A549 treated with DMSO at 1 μM for 4 hours (cell line): Measurements from ENCODE around the gene SEZ6L. TPM values are rescaled to one million over a fixed set of nuclear protein-coding genes. Genes with fewer than 3 reads are reported as not detected.

ENCODE experiments used
- total RNA-seq: library from RNA; stranded (reverse); fragments of 200-300 nt; extraction: Qiagen RNA extraction; gene quantifications from 5 replicates; pipeline ENCODE4 v1.2.3, GENCODE V29; 2022; ENCODE audit warnings: low read depth

Gene SEZ6L
- not detected in 5 replicates for total RNA-seq

GRCh38 chr22:26169315-26170111, at the start of gene SEZ6L:
Gene SEZ6L, plus strand, starts transcription at chr22:26169462. Its CDS starts 208 bp downstream, at chr22:26169670.

GRCh38 chr22:26428515-26429457, 259.5 kb downstream of the SEZ6L start, which contains the start of gene ASPHD2:
Gene ASPHD2, plus strand, starts transcription at chr22:26429260. Its CDS starts 4,356 bp downstream, at chr22:26433616.

